DND-41 (cell line): ENCODE data around the gene WAPL.

Experiments
- CTCF ChIP-seq: IDR thresholded peaks from 2 replicates; pipeline ENCODE4 v1.5.1; 2012; ENCODE audit warnings: borderline replicate concordance, low read length, moderate library complexity, mild to moderate bottlenecking; ENCODE audit not compliant: poor library complexity, severe bottlenecking; ENCODE audit errors: extremely low read depth
- EZH2 ChIP-seq: IDR thresholded peaks from 3 replicates; pipeline ENCODE4 v1.6.1; 2012; ENCODE audit warnings: borderline replicate concordance, low read depth, mild to moderate bottlenecking, moderate library complexity, low read length, inconsistent platforms; ENCODE audit not compliant: severe bottlenecking

DNA sequence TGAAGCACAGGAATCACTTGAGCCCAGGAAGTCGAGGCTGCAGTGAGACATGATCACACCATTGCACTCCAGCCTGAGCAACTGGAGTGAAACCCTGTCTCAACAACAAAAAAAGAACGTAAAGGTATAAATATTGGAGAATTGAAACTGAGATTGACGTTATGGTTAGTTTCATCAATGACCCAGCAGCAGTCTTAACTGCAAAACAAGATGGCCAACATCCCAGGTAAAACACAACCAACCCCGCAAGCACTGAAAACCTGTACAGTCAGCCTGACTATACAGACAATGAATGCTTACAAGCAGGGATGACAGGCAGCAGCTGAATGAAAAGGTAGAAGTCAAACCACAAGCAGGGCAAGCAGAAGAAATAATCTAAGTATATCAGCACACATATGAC is 34.7 kb downstream of the WAPL start:
- TF ChIP-seq CTCF (no peak), EZH2 (no peak)
